HCT116 (cell line): ENCODE data around the gene ZNF536.

Experiments used
- CBX3 ChIP-seq: IDR thresholded peaks from 2 replicates; pipeline ENCODE4 v1.6.1; 2012; ENCODE audit warnings: low read depth
- EZH2phosphoT487 ChIP-seq: fragments of 200-600 bp; IDR thresholded peaks from 2 replicates; pipeline ENCODE4 v1.6.1; 2018; ENCODE audit warnings: antibody characterized with exemption, borderline replicate concordance
- YY1 ChIP-seq: IDR thresholded peaks from 2 replicates; pipeline ENCODE4 v1.6.1; 2011; ENCODE audit warnings: low read length, low read depth, moderate library complexity, mild to moderate bottlenecking; ENCODE audit not compliant: insufficient replicate concordance; ENCODE audit errors: extremely low read depth
- ZFX ChIP-seq: fragments of 450-650 bp; IDR thresholded peaks from 2 replicates; pipeline ENCODE4 v1.6.1; 2017
- TF ChIP-seq, protein P1 (sequence below), 3 experiments: fragments of 200-600 bp in 1 of 3; sonication (generic) in 1 of 3; IDR thresholded peaks in 2 of 3; conservative IDR thresholded peaks in 1 of 3; 2 replicates each; pipeline ENCODE4 v1.5.1; 2012 to 2017; ENCODE audit warnings: low read depth in 2 of 3, low read length in 2 of 3, antibody characterized with exemption in 1 of 3, borderline replicate concordance in 1 of 3, control low read depth in 1 of 3, mild to moderate bottlenecking in 1 of 3, mixed read lengths in 1 of 3, mixed run types in 1 of 3, moderate library complexity in 1 of 3; ENCODE audit not compliant: insufficient read depth in 1 of 3
- TF ChIP-seq, protein P2 (sequence below): IDR thresholded peaks from 2 replicates; pipeline ENCODE4 v1.6.1; 2012; ENCODE audit warnings: low read depth

DNA sequence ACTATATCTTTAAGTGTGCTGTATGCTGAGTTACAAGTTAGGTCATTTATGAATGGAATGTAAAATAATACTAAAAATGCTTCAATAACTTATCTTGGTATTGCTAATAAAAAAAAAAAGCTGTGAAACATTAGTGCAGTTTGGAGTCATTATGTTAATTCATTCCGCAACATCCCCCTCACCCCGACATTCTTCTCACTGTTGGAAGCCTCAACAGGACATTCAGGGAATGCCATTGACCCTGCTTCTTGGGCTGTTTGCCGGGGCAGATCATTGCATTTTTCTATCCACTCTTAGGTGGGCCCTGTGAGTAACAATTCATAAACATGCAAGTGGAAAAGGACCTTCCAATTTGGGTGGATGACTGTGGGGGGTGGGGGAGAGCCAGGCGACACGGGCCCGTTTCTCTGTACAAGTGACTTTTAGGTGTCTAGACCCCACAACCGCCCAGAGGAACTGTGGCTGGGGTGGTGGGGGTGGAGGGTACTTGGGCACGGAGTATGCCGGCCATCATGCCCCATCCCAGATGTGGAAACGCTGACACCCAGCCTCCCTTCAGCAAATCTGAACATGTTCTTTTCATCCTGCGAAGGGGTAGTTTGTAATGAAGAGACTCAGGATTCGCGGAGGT, 185.9 kb downstream of the ZNF536 start:
- TF ChIP-seq, protein P1, sequence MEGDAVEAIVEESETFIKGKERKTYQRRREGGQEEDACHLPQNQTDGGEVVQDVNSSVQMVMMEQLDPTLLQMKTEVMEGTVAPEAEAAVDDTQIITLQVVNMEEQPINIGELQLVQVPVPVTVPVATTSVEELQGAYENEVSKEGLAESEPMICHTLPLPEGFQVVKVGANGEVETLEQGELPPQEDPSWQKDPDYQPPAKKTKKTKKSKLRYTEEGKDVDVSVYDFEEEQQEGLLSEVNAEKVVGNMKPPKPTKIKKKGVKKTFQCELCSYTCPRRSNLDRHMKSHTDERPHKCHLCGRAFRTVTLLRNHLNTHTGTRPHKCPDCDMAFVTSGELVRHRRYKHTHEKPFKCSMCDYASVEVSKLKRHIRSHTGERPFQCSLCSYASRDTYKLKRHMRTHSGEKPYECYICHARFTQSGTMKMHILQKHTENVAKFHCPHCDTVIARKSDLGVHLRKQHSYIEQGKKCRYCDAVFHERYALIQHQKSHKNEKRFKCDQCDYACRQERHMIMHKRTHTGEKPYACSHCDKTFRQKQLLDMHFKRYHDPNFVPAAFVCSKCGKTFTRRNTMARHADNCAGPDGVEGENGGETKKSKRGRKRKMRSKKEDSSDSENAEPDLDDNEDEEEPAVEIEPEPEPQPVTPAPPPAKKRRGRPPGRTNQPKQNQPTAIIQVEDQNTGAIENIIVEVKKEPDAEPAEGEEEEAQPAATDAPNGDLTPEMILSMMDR (IDR thresholded peaks at IDR 0.05 in 2 of 3, conservative IDR thresholded peaks at IDR 0.05 in 1 of 3; ENCODE audit: borderline replicate concordance in 1 of 3, insufficient read depth in 1 of 3, low read depth in 2 of 3, low read length in 2 of 3) = no peak
- TF ChIP-seq YY1 (no peak), CBX3 (no peak), EZH2phosphoT487 (no peak), ZFX (no peak)
- TF ChIP-seq, protein P2, sequence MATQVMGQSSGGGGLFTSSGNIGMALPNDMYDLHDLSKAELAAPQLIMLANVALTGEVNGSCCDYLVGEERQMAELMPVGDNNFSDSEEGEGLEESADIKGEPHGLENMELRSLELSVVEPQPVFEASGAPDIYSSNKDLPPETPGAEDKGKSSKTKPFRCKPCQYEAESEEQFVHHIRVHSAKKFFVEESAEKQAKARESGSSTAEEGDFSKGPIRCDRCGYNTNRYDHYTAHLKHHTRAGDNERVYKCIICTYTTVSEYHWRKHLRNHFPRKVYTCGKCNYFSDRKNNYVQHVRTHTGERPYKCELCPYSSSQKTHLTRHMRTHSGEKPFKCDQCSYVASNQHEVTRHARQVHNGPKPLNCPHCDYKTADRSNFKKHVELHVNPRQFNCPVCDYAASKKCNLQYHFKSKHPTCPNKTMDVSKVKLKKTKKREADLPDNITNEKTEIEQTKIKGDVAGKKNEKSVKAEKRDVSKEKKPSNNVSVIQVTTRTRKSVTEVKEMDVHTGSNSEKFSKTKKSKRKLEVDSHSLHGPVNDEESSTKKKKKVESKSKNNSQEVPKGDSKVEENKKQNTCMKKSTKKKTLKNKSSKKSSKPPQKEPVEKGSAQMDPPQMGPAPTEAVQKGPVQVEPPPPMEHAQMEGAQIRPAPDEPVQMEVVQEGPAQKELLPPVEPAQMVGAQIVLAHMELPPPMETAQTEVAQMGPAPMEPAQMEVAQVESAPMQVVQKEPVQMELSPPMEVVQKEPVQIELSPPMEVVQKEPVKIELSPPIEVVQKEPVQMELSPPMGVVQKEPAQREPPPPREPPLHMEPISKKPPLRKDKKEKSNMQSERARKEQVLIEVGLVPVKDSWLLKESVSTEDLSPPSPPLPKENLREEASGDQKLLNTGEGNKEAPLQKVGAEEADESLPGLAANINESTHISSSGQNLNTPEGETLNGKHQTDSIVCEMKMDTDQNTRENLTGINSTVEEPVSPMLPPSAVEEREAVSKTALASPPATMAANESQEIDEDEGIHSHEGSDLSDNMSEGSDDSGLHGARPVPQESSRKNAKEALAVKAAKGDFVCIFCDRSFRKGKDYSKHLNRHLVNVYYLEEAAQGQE = no peak
